Measurements from ENCODE around the gene CPVL.
"Not testable (repeated sequence)": the region's sequence is repeated elsewhere in the genome, so short reads cannot be mapped to it uniquely, and the experiment has no call there.

The CPVL gene

GRCh38 chr7:29120955-29121354 lies 25.4 kb downstream of the CPVL start:
- Histone ChIP-seq H3K4me3 (ENCODE audit: low read depth in 1 of 2, low read length in 1 of 2) (no peak overlapping the region), H3K4me1 (ENCODE audit: control insufficient read depth in 1 of 2, insufficient read depth in 1 of 2, low read depth in 1 of 2, low read length in 1 of 2) (no peaks in the 10 kb centered on the region), H3K9me3 (no peaks in the 10 kb centered on the region), H3K27ac (no peak overlapping the region), H3K27me3 (no peaks in the 10 kb centered on the region), H3K36me3 (no peaks in the 10 kb centered on the region)
- no peak for TF ChIP-seq CTCF (IDR thresholded peaks at IDR 0.05)

GRCh38 chr7:29119538-29119937 lies 26.8 kb downstream of the CPVL start:
- H3K4me3 ChIP-seq (ENCODE audit: low read depth in 1 of 2, low read length in 1 of 2) = no peak overlapping the region
- H3K27me3 ChIP-seq = peaks cover 8% of the 10 kb centered on the region
- no peak overlapping the region for H3K27ac ChIP-seq
- no peaks in the 10 kb centered on the region for H3K36me3 ChIP-seq
- no peaks in the 10 kb centered on the region for H3K4me1 ChIP-seq (ENCODE audit: control insufficient read depth in 1 of 2, insufficient read depth in 1 of 2, low read depth in 1 of 2, low read length in 1 of 2)
- no peak for TF ChIP-seq CTCF (IDR thresholded peaks at IDR 0.05)
- H3K9me3 ChIP-seq = no peaks in the 10 kb centered on the region

GRCh38 chr7:29116361-29117200 lies 29.8 kb downstream of the CPVL start:
- TF ChIP-seq CTCF (IDR thresholded peaks at IDR 0.05) = no peak

GRCh38 chr7:29115753-29116152 lies 30.6 kb downstream of the CPVL start:
- Histone ChIP-seq H3K27me3 (peaks cover 8% of the 10 kb centered on the region), H3K4me1 (ENCODE audit: control insufficient read depth in 1 of 2, insufficient read depth in 1 of 2, low read depth in 1 of 2, low read length in 1 of 2) (no peaks in the 10 kb centered on the region), H3K9me3 (no peaks in the 10 kb centered on the region), H3K4me3 (ENCODE audit: low read depth in 1 of 2, low read length in 1 of 2) (no peak overlapping the region), H3K27ac (no peak overlapping the region), H3K36me3 (no peaks in the 10 kb centered on the region)
- no peak for TF ChIP-seq CTCF (IDR thresholded peaks at IDR 0.05)

More at GRCh38 chr7:29116361-29117200, 29.8 kb downstream of the CPVL start:
- H3K4me3 ChIP-seq (ENCODE audit: low read depth in 1 of 2, low read length in 1 of 2) = no peak overlapping the region
- no peak overlapping the region for H3K27ac ChIP-seq
- H3K27me3 ChIP-seq = peaks cover 8% of the 10 kb centered on the region
- no peaks in the 10 kb centered on the region for H3K9me3 ChIP-seq
- H3K36me3 ChIP-seq = no peaks in the 10 kb centered on the region
- no peaks in the 10 kb centered on the region for H3K4me1 ChIP-seq (ENCODE audit: control insufficient read depth in 1 of 2, insufficient read depth in 1 of 2, low read depth in 1 of 2, low read length in 1 of 2)

- no peaks in the 10 kb centered on the region for H3K9me3 ChIP-seq
- no peaks in the 10 kb centered on the region for H3K36me3 ChIP-seq
- peaks cover 8% of the 10 kb centered on the region for H3K27me3 ChIP-seq
- no peaks in the 10 kb centered on the region for H3K4me1 ChIP-seq (ENCODE audit: control insufficient read depth in 1 of 2, insufficient read depth in 1 of 2, low read depth in 1 of 2, low read length in 1 of 2)
- H3K27ac ChIP-seq = no peak overlapping the region
- no peak for TF ChIP-seq CTCF (IDR thresholded peaks at IDR 0.05)
- no peak overlapping the region for H3K4me3 ChIP-seq (ENCODE audit: low read depth in 1 of 2, low read length in 1 of 2)
These were observed 31.1 kb downstream of the CPVL start for GRCh38 chr7:29115130-29115687.

GRCh38 chr7:29114266-29114665 lies 32.1 kb downstream of the CPVL start:
- H3K4me3 ChIP-seq (ENCODE audit: low read depth in 1 of 2, low read length in 1 of 2); H3K27me3 ChIP-seq; H3K4me1 ChIP-seq (ENCODE audit: control insufficient read depth in 1 of 2, insufficient read depth in 1 of 2, low read depth in 1 of 2, low read length in 1 of 2); H3K9me3 ChIP-seq; H3K36me3 ChIP-seq; H3K27ac ChIP-seq: not testable (repeated sequence)

All from neutrophil (primary cell).